Stimulated activated CD4-positive, alpha-beta T cell treated with anti-CD3 and anti-CD28 coated beads, Interleukin-4, amount 100 ng/mL, for 4 hours (primary cell): ENCODE data around the gene DNAI7.

Experiments
- DNase-seq, 2 experiments: peaks; one replicate each; pipeline ENCODE4 v3.0.0-alpha.2; 2020

DNAI7 gene, protein sequence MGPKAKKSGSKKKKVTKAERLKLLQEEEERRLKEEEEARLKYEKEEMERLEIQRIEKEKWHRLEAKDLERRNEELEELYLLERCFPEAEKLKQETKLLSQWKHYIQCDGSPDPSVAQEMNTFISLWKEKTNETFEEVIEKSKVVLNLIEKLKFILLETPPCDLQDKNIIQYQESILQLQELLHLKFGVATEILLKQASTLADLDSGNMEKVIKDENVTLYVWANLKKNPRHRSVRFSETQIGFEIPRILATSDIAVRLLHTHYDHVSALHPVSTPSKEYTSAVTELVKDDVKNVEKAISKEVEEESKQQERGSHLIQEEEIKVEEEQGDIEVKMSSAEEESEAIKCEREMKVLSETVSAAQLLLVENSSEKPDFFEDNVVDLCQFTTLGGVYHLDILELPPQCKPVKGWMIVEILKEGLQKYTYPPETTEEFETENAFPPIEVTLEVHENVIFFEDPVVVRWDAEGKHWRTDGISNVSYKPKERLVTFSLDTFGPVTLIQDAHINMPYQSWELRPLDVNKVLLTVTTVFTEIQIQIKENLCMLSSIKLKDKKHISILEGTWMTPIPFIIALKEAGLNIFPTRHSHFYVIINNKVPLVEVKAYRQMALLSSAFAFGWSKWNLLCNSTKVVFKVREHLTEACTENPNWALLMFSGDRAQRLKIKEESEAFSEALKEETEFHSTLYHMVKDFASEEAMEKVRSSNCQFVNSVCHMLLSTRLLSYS

DNA sequence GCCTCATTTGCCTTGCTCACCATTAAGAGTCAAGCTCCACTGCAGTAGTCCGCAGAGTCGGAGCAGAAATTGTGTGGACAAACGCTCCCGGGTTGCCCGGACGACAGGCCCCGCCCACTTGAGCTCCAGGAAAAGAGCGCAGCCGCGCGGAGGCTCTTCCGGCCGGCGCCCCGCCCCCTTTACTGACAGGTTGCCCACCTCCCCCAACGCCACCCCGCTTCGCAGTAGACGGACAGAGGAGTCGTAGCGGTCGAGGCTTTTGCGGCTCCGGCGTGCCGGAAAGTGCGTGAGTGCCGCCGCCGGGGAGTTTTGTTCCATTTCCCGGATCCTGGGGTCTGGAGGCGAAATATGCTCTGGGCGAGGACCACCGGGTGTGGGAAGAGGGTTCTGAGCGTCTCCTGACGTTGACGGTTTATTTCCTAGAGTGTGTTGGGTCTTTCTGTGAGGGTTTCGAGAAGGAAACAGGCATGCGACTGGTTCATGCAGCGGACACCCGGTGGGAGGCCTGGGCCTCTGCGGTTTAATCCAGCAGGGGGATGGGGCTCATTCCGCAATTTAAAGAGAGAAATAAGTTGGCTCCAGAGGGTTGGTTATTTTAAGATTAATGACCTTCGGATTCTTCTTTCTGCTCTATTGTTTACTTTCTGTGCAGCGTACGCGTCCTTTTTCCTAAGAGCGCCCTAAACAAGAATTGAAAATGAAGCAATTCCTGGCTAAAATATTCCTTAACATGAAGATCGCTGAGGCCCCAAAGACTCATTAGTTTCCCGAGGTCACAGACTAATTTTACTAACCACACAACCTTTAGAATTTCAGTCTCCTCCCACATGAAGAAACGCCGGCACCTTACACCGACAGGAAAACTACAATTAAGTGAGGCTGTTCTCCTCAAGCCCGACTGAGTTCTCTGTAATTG is at the start of gene DNAI7, which contains the start of gene ETFRF1:
TSS of gene DNAI7 (minus strand) at position 105 of the 916 bp plus-strand sequence. CDS start at position 23, 82 bp downstream.
TSS of gene ETFRF1 (plus strand) at position 182 of the 916 bp plus-strand sequence. CDS start 8,720 bp downstream, outside the sequence.
- peak; percentile 90 to 94 for DNase-seq

DNA sequence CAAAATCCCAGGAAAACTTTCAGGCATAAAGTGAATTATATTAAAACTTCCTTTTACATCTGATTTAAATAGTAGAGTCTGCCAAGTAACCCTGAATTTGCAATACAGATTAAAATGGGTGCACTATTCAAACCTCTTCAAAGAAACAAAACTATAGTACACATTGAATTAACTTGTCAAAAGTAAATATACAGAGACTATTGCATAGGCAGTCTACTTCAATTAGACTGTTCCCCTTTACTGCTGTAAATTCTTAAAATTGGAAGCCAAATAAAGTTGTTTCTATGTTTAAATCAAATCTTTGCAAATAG is 48.7 kb upstream of the DNAI7 start:
- no peak for DNase-seq

DNA sequence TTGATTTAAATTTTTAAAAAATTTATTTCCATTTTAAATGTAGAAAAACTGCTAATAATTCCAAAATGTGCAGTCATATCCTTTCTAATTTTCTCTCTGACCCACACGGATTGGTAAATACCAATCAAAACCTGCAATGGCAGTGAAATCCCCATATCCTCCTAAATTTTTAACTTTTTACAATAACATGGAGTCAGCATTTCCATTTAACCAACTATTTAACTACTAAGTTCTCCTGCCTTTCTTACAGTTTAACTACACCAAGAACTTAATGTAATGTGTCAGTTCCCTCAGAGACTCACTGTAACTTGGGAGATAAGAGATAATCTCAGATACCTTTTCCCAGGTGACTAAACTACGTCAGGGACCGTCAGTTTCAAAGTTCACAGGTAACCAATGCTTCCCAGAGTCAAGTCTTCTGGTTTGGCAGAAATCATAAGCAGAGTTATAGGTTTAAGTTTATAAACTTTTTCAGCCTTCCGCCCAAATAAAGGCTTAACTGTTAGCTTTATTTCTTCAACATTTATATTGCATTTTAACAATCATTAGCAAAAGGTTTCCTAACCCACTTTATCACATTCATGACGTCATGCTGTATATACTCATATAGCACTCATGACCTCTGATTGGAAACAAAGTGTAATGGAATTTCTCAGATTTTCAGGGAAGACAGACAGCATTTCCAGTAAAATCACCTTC is 48.2 kb upstream of the DNAI7 start:
- DNase-seq, result no peak

DNA sequence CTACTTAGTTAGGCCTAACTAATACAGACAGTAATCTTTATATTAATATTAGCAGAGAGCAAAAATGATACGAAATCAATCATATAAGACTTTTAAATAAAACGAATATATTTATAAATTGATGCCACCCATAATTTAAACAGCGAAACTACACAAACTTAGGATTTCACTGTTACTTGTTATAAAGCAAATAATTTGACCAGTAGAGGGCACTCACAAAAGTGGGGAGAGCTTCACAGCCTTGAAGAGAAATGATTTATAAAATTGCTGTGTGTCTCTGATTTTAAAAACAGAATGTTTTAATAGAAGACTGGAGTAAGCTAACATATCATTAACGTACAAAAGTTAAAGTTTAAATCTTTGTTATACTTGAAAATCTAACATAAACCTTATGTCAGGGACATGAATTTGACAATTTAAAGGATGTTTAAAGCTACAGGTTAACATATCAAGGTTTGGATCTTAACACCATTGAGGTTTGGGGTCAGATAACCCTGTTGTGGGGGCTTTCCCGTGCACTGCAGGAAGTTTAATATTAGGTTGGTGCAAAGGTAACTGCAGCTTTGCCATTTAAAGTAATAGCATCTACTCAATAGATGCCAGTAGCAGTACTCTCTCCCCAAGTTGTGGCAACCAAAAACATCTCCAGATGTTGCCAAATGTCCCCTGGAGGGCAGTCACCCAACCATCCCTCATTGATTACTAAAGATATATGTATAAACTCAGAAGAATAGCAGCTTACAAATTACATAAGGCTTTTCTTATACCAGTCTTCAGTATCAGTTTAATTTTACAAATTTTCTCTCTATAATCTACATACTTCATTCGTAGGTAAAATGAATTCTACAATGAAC is 46.4 kb upstream of the DNAI7 start:
- no peak for DNase-seq

DNA sequence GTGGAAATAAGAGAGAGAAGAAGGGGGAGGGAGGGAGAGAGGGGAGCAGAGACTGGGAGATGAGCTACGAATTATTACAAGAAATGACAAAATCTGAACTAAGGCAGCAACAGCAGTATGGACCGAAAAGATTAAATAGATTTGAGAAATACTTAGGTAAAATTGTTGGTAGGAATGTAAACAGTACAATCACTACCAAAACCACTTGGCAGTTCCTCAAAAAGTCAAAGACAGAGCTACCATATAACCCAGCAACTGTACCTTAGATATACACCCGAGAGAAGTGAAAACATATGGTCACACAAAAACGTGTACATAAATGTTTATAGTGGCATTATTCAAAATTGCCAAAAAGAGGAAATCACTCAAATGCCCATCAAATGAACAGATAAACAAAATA is 41.7 kb upstream of the DNAI7 start:
- no peak for DNase-seq

DNA sequence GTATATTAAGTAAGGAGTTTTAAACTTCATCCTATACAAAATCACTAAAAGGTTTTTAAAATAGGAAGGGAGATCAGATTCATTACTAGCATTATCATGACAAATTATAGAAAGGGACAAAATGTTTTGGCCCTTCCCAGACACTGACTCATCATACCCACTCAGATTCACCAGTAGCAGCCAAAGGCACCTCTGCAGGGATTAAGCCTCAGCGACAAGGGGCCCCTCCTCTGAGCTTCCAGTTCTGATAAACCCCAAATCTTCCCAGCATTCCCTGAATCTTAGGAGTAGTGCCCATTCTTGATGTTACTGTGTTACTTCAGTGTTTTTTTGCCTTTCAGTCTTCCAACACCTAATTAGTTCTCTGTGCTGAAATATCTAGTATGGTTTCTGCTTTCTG is 41.2 kb upstream of the DNAI7 start:
- no peak for DNase-seq

DNA sequence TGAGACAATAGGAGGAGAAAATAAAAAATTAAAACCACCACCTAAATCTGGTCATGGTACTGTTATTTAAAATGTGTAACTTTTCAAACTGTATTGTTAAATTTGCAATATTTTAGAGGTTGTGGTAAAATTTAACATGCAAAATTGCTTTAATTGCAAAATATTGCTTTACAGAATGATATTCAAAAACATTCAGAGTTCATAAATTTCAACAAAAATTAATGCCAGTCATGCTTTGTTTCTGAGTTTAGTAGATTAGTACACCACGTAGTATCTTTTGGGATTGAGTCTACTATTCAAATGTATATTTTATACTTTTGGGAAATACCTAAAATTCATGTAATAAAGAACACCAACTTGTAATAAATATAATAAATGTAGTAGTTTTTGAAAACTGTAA is 18.4 kb upstream of the DNAI7 start:
- no peak for DNase-seq

DNA sequence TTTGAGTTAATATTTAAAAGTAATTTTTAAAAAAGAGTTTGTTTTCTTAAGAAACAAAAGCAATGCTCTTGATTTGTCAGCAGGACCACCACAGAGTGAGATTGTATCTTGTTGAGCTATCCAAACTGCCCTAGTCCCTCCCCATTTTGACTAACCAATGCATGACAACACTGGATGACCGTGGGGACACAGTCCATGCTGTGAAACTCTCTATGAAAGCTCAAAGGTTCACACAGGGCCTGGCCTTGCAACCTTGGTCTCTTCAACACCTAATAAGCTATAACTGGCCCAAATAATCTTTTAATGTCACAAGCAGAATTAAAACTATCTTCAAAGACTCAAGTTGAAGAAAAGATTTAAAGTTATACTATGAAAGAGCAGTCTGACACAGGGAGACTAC is 13.6 kb upstream of the DNAI7 start:
- no peak for DNase-seq

DNA sequence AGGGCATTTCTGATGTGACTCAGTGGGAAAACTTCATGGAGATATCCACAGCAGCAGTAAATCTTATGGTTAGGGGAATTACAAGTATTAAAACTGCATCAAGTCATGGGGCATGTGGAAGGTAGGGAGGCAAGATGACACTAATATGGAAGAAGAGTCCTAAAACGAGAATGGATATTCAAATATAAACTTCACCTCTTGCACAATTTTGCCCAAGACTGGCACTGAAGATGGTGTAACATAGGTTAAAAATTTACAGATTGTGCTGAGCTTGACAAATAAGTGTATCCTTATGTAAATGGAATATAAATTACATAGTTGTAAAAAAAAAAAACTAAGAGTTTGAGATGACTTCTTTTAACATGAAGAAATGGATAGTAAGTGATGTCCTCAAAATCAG is 12.9 kb upstream of the DNAI7 start:
- no peak for DNase-seq

DNA sequence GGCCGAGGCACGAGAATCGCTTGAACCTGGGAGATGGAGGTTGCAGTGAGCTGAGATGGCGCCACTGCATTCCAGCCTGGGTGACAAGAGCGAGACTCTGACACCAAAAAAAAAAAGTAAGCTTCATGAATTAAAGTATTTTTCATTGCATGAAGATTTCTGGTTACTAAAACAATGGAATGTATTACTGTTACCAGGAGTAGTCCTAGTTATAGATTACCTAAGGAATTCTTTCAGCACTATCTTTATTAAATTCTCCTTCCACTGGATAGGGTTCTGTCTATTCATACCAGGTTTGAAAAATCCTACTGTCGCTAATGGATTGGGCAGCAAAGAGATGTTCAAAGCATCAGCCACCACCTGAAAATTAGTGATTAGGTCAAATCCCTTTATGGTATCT is 12.5 kb upstream of the DNAI7 start:
- DNase-seq, result no peak

DNA sequence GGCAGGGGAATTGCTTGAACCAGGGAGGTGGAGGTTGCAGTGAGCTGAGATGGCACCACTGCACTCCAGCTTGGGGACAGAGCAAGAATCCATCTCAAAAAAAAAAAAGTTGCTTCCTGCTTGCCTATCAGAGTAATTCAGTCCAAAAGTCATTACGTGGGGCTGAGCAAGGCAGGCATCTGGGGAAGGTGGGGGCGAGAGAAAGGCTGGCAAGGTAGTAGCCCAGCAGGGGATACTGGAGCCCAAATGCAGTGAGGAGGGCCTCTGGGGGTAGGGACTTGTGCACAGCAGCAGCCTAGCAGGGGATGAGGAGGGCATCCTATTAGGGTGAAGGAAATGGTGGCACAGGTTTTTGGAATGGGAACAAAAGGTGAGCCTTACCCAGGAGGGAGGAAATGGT is 7.2 kb upstream of the DNAI7 start:
- DNase-seq, result no peak

DNA sequence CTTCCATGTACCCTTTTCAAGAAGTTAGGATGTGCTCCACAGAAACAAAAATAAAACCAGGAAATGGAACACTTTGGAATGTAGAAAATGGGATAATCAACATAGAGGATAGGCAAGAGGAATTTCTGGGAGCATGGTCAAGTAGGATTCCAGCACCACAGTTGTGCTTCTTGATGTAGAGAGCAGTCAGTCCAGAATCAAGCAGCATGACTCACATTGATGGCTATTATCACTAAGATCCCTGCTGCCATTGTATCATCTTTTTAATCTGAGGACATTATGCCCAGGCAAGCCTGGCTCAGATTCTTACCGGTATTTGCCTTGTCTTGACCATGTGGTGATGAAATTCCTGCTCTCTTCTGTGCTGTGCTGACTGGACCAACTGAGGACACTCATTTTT is 5.7 kb upstream of the DNAI7 start:
- DNase-seq, result no peak

DNA sequence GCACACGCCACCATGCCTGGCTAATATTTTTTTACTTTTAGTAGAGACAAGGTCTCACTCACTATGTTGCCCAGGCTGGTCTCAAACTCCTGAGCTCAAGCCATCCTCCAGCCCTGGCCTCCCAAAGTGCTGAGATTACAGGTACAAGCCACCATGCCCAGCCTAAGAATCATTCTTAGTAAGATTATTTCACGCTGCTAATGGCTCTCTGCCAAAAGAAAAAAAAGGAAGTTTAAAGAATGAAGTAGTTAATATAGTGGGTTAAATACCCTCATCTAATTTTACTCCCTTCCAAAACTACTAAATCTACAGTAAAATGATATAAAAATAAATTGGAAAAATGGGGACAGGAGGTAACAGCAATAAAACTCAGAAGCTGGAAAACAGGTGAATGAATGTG is 2.6 kb upstream of the DNAI7 start:
- no peak for DNase-seq

DNA sequence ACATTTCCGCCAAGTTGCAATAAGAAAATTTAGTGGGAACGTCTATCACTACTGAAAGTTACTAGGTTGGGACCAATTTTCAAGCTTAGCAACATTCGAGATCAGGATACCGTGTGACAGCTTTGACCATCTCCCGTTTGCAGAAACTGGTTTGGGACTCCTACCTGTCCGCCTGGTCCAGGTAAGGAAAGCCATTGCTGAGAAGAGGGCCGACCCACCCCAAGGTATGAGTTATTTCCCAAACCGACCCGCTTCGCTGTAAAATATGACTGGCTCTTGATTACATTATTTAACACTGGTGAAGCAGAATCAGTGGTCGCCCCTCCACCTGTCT is 271 bp downstream of the DNAI7 start:
- DNase-seq, result no peak

DNA sequence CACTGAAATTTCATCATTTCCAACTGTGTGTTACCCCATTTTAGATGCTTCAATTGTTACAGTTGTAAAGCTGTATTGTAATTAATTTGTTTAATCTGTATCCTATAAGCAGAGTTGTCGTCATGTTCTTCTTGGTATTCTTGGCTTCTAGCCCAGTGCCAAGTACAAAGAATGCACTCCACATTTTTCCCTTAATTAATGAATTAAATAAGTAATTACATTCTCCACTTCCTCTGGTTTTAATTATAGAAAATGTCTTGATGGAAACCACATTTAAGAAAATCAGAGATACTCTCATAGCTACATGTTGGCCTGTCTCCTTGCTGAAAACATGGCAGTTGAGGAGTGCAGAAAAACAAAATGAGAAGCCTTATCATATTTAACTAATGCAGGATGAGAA is 746 bp downstream of the DNAI7 start:
- DNase-seq, result no peak

DNA sequence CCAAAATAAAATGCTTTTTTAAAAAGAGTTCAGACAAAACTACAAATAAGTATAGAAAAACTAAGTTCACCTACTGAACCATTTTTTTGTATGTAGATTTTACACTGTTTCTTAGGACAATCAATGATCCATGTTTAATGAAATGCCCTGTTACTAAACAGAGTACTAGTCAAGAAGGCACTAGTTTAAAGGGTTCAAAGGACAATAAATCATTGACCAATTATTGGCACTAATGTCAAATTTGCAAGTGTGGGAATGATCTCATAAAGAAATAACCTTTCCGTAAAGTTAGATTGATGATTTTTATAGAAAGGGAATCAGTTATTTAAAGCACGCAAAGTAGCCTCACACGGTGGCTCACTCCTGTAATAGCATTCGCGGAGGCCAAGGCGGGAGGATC is 4.2 kb downstream of the DNAI7 start:
- DNase-seq, result no peak

DNA sequence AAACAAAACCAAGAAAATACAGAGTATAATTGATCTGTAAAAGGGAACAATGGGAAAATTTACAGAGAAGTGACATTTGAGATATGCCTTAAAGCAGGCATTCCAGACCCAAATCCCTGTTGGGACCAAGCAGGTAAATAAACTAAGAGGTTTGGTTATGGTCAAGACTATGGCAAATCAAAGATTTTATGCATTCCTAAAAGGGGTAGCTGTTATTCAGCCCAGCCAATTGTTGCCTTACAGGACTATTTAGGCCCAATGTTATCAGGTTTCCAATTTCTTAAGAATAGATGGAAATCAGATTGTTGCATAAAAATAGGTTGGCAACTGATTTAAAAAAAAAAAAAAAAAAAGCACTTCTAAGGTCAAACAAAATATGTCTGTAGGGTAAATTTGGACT is 5.3 kb downstream of the DNAI7 start:
- no peak for DNase-seq

DNA sequence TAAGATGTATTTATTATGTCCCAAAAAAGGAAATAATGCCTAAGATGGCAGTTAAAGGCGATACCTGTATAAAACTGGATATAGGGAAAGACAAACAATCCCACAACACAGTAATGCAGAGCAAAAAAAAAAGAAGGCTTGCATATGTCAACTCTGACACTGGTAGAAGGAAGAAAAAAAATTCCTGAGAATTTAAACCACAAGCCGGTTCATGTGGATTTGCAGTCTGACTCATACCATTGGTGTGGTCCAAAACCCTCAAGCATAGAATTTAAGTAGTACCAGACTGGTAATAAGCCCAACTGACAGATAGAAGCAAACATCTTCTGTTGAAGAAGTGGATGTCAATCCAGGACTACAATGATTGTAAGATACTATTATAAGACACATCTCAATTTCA is 7.2 kb downstream of the DNAI7 start:
- DNase-seq, result no peak

DNA sequence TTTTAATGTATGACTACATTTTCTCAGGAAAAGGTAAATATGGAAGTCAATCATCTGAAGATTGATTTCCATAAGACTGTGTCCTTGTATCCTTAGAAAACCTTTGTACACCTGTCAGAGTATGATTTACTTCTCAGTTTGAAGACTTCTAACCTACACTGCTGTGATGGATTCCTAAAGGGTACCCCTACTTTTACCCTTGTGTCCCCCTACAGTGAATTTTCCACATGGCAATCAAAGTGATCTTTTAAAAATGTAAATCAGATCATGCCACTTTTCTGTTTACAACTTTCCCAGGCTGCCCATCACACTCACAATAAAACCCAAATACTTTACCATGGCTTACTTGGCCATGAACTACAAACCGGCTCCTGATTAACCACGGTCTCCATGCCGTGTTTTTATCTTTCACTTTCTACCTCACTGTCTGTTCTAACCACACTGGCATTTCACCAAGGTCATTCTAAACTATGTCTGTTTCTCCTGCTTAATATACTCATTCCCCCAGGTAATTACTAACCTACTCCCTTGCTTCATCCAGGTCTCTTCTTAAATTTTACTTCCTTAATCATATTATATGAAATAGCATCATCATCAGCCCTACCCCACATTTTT is 8.1 kb downstream of the DNAI7 start:
- DNase-seq, result no peak

DNA sequence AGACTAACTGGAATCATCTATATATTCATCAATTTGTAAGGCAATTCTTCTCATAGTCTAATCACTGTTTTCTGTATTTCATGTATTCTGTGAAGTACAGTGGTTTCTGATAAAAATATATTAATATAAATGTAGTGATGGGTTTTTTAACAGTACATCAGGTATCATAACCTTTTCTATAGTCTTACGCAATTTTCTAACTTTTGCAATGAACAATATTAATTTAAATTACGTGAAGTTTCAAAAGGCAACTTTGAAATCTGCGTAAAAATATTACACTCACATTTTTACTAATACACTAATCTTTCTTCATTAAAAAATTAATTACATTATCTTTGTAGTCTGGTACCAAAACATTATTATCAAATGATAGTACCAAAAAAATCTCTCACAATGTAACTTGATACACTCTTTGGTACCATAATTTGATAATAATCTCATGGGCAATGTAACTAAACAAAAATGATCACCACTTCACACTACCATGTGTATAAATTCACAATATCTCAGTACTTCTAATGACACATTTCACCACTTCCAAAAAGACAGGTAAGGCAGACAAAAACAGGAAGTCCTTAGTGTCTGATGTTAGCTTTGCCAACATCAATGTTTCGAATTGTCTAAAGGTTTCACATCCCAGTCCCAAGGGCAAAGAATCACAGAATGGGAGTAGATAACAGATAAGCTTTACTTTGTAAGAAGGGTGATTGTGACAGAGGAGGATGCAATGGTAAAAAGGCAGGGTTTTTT is 8.7 kb downstream of the DNAI7 start:
- no peak for DNase-seq

DNA sequence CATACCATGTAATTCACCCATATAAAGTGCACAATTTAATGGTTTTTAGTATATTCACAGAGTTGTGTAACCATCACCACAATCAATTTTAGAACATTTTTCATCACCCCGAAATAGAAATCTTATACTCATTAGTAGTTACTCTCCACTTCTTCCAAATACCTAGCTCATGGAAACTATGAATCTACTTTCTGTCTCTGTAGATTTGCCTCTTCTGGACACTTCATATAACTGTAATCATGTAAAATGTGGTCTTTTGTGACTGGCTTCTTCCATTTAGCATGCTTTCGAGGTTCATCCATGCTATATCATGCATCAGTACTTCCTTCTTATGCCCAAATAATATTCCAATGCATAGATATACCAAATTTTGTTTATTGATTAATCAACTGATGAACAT is 10.8 kb downstream of the DNAI7 start:
- DNase-seq, result no peak
